ENCODE results near the gene DPYSL4.

DNA sequence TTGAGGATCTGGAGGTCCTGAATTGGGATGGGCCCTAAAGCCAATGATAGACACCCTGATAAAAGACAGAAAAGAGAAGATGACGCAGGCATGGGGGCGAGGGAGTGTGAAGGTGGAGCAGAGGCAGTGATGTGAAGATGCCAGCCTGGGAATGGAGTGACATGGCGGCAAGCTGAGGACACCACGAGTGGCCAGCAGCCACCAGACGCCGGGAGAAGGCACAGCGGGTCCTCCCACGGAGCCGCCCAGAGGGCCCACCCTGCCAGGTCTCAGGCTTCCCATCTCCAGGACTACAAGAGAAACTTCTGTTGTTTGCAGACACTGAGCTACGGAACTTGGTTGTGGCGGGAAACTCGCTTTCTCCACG lies 44.9 kb downstream of the DPYSL4 start:
- TF ChIP-seq, protein P1, sequence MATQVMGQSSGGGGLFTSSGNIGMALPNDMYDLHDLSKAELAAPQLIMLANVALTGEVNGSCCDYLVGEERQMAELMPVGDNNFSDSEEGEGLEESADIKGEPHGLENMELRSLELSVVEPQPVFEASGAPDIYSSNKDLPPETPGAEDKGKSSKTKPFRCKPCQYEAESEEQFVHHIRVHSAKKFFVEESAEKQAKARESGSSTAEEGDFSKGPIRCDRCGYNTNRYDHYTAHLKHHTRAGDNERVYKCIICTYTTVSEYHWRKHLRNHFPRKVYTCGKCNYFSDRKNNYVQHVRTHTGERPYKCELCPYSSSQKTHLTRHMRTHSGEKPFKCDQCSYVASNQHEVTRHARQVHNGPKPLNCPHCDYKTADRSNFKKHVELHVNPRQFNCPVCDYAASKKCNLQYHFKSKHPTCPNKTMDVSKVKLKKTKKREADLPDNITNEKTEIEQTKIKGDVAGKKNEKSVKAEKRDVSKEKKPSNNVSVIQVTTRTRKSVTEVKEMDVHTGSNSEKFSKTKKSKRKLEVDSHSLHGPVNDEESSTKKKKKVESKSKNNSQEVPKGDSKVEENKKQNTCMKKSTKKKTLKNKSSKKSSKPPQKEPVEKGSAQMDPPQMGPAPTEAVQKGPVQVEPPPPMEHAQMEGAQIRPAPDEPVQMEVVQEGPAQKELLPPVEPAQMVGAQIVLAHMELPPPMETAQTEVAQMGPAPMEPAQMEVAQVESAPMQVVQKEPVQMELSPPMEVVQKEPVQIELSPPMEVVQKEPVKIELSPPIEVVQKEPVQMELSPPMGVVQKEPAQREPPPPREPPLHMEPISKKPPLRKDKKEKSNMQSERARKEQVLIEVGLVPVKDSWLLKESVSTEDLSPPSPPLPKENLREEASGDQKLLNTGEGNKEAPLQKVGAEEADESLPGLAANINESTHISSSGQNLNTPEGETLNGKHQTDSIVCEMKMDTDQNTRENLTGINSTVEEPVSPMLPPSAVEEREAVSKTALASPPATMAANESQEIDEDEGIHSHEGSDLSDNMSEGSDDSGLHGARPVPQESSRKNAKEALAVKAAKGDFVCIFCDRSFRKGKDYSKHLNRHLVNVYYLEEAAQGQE (IDR thresholded peaks at IDR 0.05; ENCODE audit: unreplicated experiment) = no peak
- TF ChIP-seq EZH2 (IDR thresholded peaks at IDR 0.05; ENCODE audit: low read depth, unreplicated experiment) = no peak
- TF ChIP-seq, protein P2, sequence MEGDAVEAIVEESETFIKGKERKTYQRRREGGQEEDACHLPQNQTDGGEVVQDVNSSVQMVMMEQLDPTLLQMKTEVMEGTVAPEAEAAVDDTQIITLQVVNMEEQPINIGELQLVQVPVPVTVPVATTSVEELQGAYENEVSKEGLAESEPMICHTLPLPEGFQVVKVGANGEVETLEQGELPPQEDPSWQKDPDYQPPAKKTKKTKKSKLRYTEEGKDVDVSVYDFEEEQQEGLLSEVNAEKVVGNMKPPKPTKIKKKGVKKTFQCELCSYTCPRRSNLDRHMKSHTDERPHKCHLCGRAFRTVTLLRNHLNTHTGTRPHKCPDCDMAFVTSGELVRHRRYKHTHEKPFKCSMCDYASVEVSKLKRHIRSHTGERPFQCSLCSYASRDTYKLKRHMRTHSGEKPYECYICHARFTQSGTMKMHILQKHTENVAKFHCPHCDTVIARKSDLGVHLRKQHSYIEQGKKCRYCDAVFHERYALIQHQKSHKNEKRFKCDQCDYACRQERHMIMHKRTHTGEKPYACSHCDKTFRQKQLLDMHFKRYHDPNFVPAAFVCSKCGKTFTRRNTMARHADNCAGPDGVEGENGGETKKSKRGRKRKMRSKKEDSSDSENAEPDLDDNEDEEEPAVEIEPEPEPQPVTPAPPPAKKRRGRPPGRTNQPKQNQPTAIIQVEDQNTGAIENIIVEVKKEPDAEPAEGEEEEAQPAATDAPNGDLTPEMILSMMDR (conservative IDR thresholded peaks at IDR 0.05; ENCODE audit: low read depth in 2 of 2) = no peak
- TF ChIP-seq JUNB (IDR thresholded peaks at IDR 0.05; ENCODE audit: unreplicated experiment) = no peak
- TF ChIP-seq EZH2phosphoT487 (IDR thresholded peaks at IDR 0.05; ENCODE audit: unreplicated experiment) = no peak

All from GM23338 (cell line).